ENCODE data around the gene NTF3. TPM values are rescaled to one million over a fixed set of nuclear protein-coding genes. Genes with fewer than 3 reads are reported as not detected.

NTF3 gene
- total RNA-seq, 2 donors from 2014 or later: 0.63 to 0.67 TPM

GRCh38 chr12:5470703-5471102 is 38.8 kb downstream of the NTF3 start:
- no peaks in the 10 kb centered on the region for H3K36me3 ChIP-seq
- H3K9me3 ChIP-seq: no peaks in the 10 kb centered on the region
- DNase-seq (ENCODE audit: low spot score): no peak
- H3K4me3 ChIP-seq: no peak overlapping the region
- H3K27ac ChIP-seq: no peak overlapping the region
- H3K4me1 ChIP-seq: no peaks in the 10 kb centered on the region
- TF ChIP-seq CTCF (IDR thresholded peaks at IDR 0.05): no peak
- no peaks in the 10 kb centered on the region for H3K27me3 ChIP-seq

- H3K27ac ChIP-seq: no peak overlapping the region
- H3K36me3 ChIP-seq: no peaks in the 10 kb centered on the region
- no peak overlapping the region for H3K4me3 ChIP-seq
- no peaks in the 10 kb centered on the region for H3K4me1 ChIP-seq
- DNase-seq (ENCODE audit: low spot score): no peak
- no peaks in the 10 kb centered on the region for H3K9me3 ChIP-seq
- H3K27me3 ChIP-seq: no peaks in the 10 kb centered on the region
- no peak for TF ChIP-seq CTCF (IDR thresholded peaks at IDR 0.05)
Observed at GRCh38 chr12:5473076-5473782, 41.3 kb downstream of the NTF3 start.

- Histone ChIP-seq H3K9me3 (no peaks in the 10 kb centered on the region), H3K4me3 (no peak overlapping the region), H3K27ac (no peak overlapping the region), H3K4me1 (no peaks in the 10 kb centered on the region), H3K36me3 (no peaks in the 10 kb centered on the region), H3K27me3 (no peaks in the 10 kb centered on the region)
- no peak for TF ChIP-seq CTCF (IDR thresholded peaks at IDR 0.05)
- DNase-seq (ENCODE audit: low spot score): no peak
Observed at GRCh38 chr12:5473783-5474116, 41.8 kb downstream of the NTF3 start.

- no peak for DNase-seq (ENCODE audit: low spot score)
- no peaks in the 10 kb centered on the region for H3K27me3 ChIP-seq
- TF ChIP-seq CTCF (IDR thresholded peaks at IDR 0.05): no peak
- H3K27ac ChIP-seq: no peak overlapping the region
- no peaks in the 10 kb centered on the region for H3K9me3 ChIP-seq
- no peaks in the 10 kb centered on the region for H3K4me1 ChIP-seq
- no peaks in the 10 kb centered on the region for H3K36me3 ChIP-seq
- H3K4me3 ChIP-seq: no peak overlapping the region
Observed at GRCh38 chr12:5476356-5476755, 44.4 kb downstream of the NTF3 start.

- H3K36me3 ChIP-seq: no peaks in the 10 kb centered on the region
- no peak overlapping the region for H3K4me3 ChIP-seq
- no peak for DNase-seq (ENCODE audit: low spot score)
- no peaks in the 10 kb centered on the region for H3K27me3 ChIP-seq
- no peak for TF ChIP-seq CTCF (IDR thresholded peaks at IDR 0.05)
- H3K4me1 ChIP-seq: no peaks in the 10 kb centered on the region
- H3K9me3 ChIP-seq: no peaks in the 10 kb centered on the region
- H3K27ac ChIP-seq: no peak overlapping the region
Observed at GRCh38 chr12:5478081-5478706, 46.3 kb downstream of the NTF3 start.

- Histone ChIP-seq H3K4me3 (no peak overlapping the region), H3K36me3 (no peaks in the 10 kb centered on the region), H3K9me3 (no peaks in the 10 kb centered on the region), H3K27me3 (no peaks in the 10 kb centered on the region), H3K27ac (no peak overlapping the region), H3K4me1 (no peaks in the 10 kb centered on the region)
- TF ChIP-seq CTCF (IDR thresholded peaks at IDR 0.05): no peak
- DNase-seq (ENCODE audit: low spot score): no peak
Observed at GRCh38 chr12:5479761-5480160, 47.9 kb downstream of the NTF3 start.
